Neural progenitor cell (in vitro differentiated cells): ENCODE results near the gene ARHGAP26. TPM values are rescaled to one million over a fixed set of nuclear protein-coding genes. Genes with fewer than 3 reads are reported as not detected.
A peak's percentile ranks its signal among the peaks of the same experiment; 100 is the strongest.

ENCODE experiments used
- DNase-seq: peaks from one replicate; pipeline ENCODE4 v3.0.0-alpha.2; 2016; ENCODE audit warnings: low spot score
- H2AFZ ChIP-seq: fragments of 200-600 bp; sonication (generic); replicated peaks from 2 replicates; pipeline ENCODE4 v1.6.1; 2016; ENCODE audit warnings: antibody characterized with exemption
- H3F3A ChIP-seq: fragments of 200-600 bp; sonication (generic); 2 replicates; pipeline ENCODE4 v1.6.1; 2016; ENCODE audit warnings: antibody characterized with exemption, low read depth
- H3K27ac ChIP-seq: fragments of 200-600 bp; sonication (generic); 2 replicates; pipeline ENCODE4 v1.5.1; 2016; ENCODE audit warnings: mild to moderate bottlenecking
- H3K27me3 ChIP-seq: fragments of 200-600 bp; sonication (generic); 2 replicates; pipeline ENCODE4 v1.6.1; 2016; ENCODE audit warnings: mild to moderate bottlenecking, moderate library complexity
- H3K36me3 ChIP-seq: fragments of 200-600 bp; sonication (generic); 2 replicates; pipeline ENCODE4 v1.5.1; 2016
- H3K4me1 ChIP-seq: fragments of 200-600 bp; sonication (generic); 2 replicates; pipeline ENCODE4 v1.6.1; 2016; ENCODE audit warnings: mixed run types
- H3K4me2 ChIP-seq: fragments of 200-600 bp; sonication (generic); 2 replicates; pipeline ENCODE4 v1.6.1; 2016
- H3K4me3 ChIP-seq: fragments of 200-600 bp; sonication (generic); 2 replicates; pipeline ENCODE4 v1.5.1; 2016
- H3K79me2 ChIP-seq: fragments of 200-600 bp; sonication (generic); 2 replicates; pipeline ENCODE4 v1.6.1; 2016; ENCODE audit warnings: low read depth
- H3K9ac ChIP-seq: fragments of 200-600 bp; sonication (generic); 2 replicates; pipeline ENCODE4 v1.6.1; 2016
- H3K9me3 ChIP-seq: fragments of 200-600 bp; sonication (generic); 2 replicates; pipeline ENCODE4 v1.5.1; 2016; ENCODE audit warnings: low read depth
- H4K20me1 ChIP-seq: fragments of 200-600 bp; sonication (generic); 2 replicates; pipeline ENCODE4 v1.6.1; 2016; ENCODE audit warnings: low read depth
- H3K27ac Mint-ChIP-seq: 3 replicates; pipeline ENCODE4 v1.8.0; 2021; ENCODE audit warnings: mixed read lengths
- H3K27me3 Mint-ChIP-seq: 2 replicates; pipeline ENCODE4 v1.8.0; 2022; ENCODE audit warnings: low read depth, mild to moderate bottlenecking, inconsistent platforms, moderate library complexity, mixed read lengths; ENCODE audit not compliant: insufficient read depth
- H3K36me3 Mint-ChIP-seq: 3 replicates; pipeline ENCODE4 v1.8.0; 2021; ENCODE audit warnings: mixed read lengths
- H3K4me1 Mint-ChIP-seq: 3 replicates; pipeline ENCODE4 v1.8.0; 2021; ENCODE audit warnings: mixed read lengths
- H3K4me3 Mint-ChIP-seq: 3 replicates; pipeline ENCODE4 v1.8.0; 2021; ENCODE audit warnings: mild to moderate bottlenecking, moderate library complexity, mixed read lengths
- H3K9me3 Mint-ChIP-seq: 3 replicates; pipeline ENCODE4 v1.8.0; 2020; ENCODE audit warnings: mixed read lengths
- CTCF ChIP-seq: fragments of 200-600 bp; sonication (generic); IDR thresholded peaks from 2 replicates; pipeline ENCODE4 v1.5.1; 2017; ENCODE audit warnings: antibody characterized with exemption, mild to moderate bottlenecking
- EZH2 ChIP-seq: fragments of 200-600 bp; sonication (generic); IDR thresholded peaks from 2 replicates; pipeline ENCODE4 v1.6.1; 2017; ENCODE audit warnings: antibody characterized with exemption, mild to moderate bottlenecking, moderate library complexity
- EZH2phosphoT487 ChIP-seq: fragments of 200-600 bp; sonication (generic); IDR thresholded peaks from 2 replicates; pipeline ENCODE4 v1.6.1; 2017; ENCODE audit warnings: antibody characterized with exemption
- total RNA-seq: library from RNA; depleted of rRNA; stranded (reverse); fragments of >200 nt; gene quantifications from 2 replicates; pipeline ENCODE4 v1.2.3, GENCODE V29; 2015; ENCODE audit warnings: low replicate concordance

The ARHGAP26 gene
- total RNA-seq = 7.0 and 14.5 TPM in 2 replicates

- Mint-ChIP-seq H3K9me3 (no peaks in the 10 kb centered on the region), H3K27me3 (peaks cover 7% of the 10 kb centered on the region), H3K4me3 (peak within 1 kb of the TSS; percentile 98), H3K4me1 (peaks cover 20% of the 10 kb centered on the region), H3K27ac (peak within 1 kb of the TSS; percentile 47), H3K36me3 (no peaks in the 10 kb centered on the region)
- peaks cover 18% of the 10 kb centered on the region for H3F3A ChIP-seq
- no peak within 1 kb of the TSS for H3K27ac ChIP-seq
- peak within 1 kb of the TSS; percentile 96 for H2AFZ ChIP-seq
- H3K4me2 ChIP-seq = peak within 1 kb of the TSS; percentile 88
- H3K36me3 ChIP-seq = no peaks in the 10 kb centered on the region
- H3K4me1 ChIP-seq = peaks cover 10% of the 10 kb centered on the region
- TF ChIP-seq EZH2phosphoT487 (no peak), CTCF (peak; percentile 14), EZH2 (no peak)
- H3K9ac ChIP-seq = no peak within 1 kb of the TSS
- H3K27me3 ChIP-seq = peaks cover 37% of the 10 kb centered on the region
- peak within 1 kb of the TSS; percentile 73 for H3K4me3 ChIP-seq
- H3K9me3 ChIP-seq = no peaks in the 10 kb centered on the region
- peaks cover 5% of the 10 kb centered on the region for H4K20me1 ChIP-seq
- DNase-seq = peak; percentile 99
- no peaks in the 10 kb centered on the region for H3K79me2 ChIP-seq
Measured at GRCh38 chr5:142769793-142770649, at the start of gene ARHGAP26. TSS of gene ARHGAP26 (plus strand) at chr5:142770377. CDS start at chr5:142770762, 385 bp downstream.

- no peak overlapping the region for H3K4me3 ChIP-seq
- Mint-ChIP-seq H3K36me3 (no peaks in the 10 kb centered on the region), H3K4me1 (peaks cover 24% of the 10 kb centered on the region), H3K4me3 (no peak overlapping the region), H3K9me3 (no peaks in the 10 kb centered on the region), H3K27ac (no peak overlapping the region), H3K27me3 (peaks cover 6% of the 10 kb centered on the region)
- peaks cover 5% of the 10 kb centered on the region for H3F3A ChIP-seq
- H3K4me2 ChIP-seq = no peak overlapping the region
- peaks cover 4% of the 10 kb centered on the region for H3K4me1 ChIP-seq
- H2AFZ ChIP-seq = no peak overlapping the region
- no peaks in the 10 kb centered on the region for H4K20me1 ChIP-seq
- H3K9me3 ChIP-seq = no peaks in the 10 kb centered on the region
- no peak for DNase-seq
- TF ChIP-seq EZH2phosphoT487 = no peak
- no peak for TF ChIP-seq EZH2
- no peak for TF ChIP-seq CTCF
- H3K79me2 ChIP-seq = no peaks in the 10 kb centered on the region
- no peaks in the 10 kb centered on the region for H3K36me3 ChIP-seq
- no peak overlapping the region for H3K27ac ChIP-seq
- H3K27me3 ChIP-seq = no peaks in the 10 kb centered on the region
- no peak overlapping the region for H3K9ac ChIP-seq
Measured at GRCh38 chr5:142720641-142721271, 49.4 kb upstream of the ARHGAP26 start.

GRCh38 chr5:142722146-142722545 lies 48.0 kb upstream of the ARHGAP26 start:
- Histone ChIP-seq H3K9ac (no peak overlapping the region), H4K20me1 (no peaks in the 10 kb centered on the region), H3K27me3 (no peaks in the 10 kb centered on the region), H3K4me2 (no peak overlapping the region), H3K9me3 (no peaks in the 10 kb centered on the region), H2AFZ (no peak overlapping the region), H3K27ac (no peak overlapping the region), H3F3A (peaks cover 3% of the 10 kb centered on the region), H3K4me3 (no peak overlapping the region), H3K36me3 (no peaks in the 10 kb centered on the region), H3K79me2 (no peaks in the 10 kb centered on the region), H3K4me1 (peaks cover 3% of the 10 kb centered on the region)
- Mint-ChIP-seq H3K27me3 (peaks cover 6% of the 10 kb centered on the region), H3K9me3 (no peaks in the 10 kb centered on the region), H3K4me3 (no peak overlapping the region), H3K36me3 (no peaks in the 10 kb centered on the region), H3K4me1 (peaks cover 16% of the 10 kb centered on the region), H3K27ac (no peak overlapping the region)
- DNase-seq = no peak
- no peak for TF ChIP-seq EZH2phosphoT487
- no peak for TF ChIP-seq CTCF
- no peak for TF ChIP-seq EZH2
